Smooth muscle cell (in vitro differentiated cells): ENCODE measurements around the gene CDKN1B. TPM values are rescaled to one million over a fixed set of nuclear protein-coding genes. Genes with fewer than 3 reads are reported as not detected.

ENCODE experiments used
- DNase-seq: peaks from one replicate; lab custom pipeline; 2025; ENCODE audit not compliant: unreplicated experiment; lab: John Stamatoyannopoulos, UW
- H2AFZ ChIP-seq: fragments of 200-600 bp; sonication (generic); 2 replicates; pipeline ENCODE4 v1.6.0; 2016; ENCODE audit warnings: antibody characterized with exemption, low read depth, mild to moderate bottlenecking
- H3F3A ChIP-seq: fragments of 200-600 bp; sonication (generic); 2 replicates; pipeline ENCODE4 v1.6.0; 2017; ENCODE audit warnings: antibody characterized with exemption, low read depth
- H3K27ac ChIP-seq: fragments of 200-600 bp; sonication (generic); 2 replicates; pipeline ENCODE4 v1.5.1; 2016; ENCODE audit warnings: low read depth, mild to moderate bottlenecking
- H3K27me3 ChIP-seq: fragments of 200-600 bp; sonication (generic); 2 replicates; pipeline ENCODE4 v1.6.1; 2016; ENCODE audit warnings: low read depth, mild to moderate bottlenecking
- H3K36me3 ChIP-seq: fragments of 200-600 bp; sonication (generic); 2 replicates; pipeline ENCODE4 v1.5.1; 2016; ENCODE audit warnings: low read depth
- H3K4me1 ChIP-seq: fragments of 200-600 bp; sonication (generic); 2 replicates; pipeline ENCODE4 v1.5.1; 2016; ENCODE audit warnings: low read depth
- H3K4me2 ChIP-seq: fragments of 200-600 bp; sonication (generic); 2 replicates; pipeline ENCODE4 v1.6.0; 2016; ENCODE audit warnings: mild to moderate bottlenecking
- H3K4me3 ChIP-seq: fragments of 200-600 bp; sonication (generic); 2 replicates; pipeline ENCODE4 v1.5.1; 2016; ENCODE audit warnings: mild to moderate bottlenecking
- H3K79me2 ChIP-seq: fragments of 200-600 bp; sonication (generic); 2 replicates; pipeline ENCODE4 v1.6.0; 2016; ENCODE audit warnings: low read depth, mild to moderate bottlenecking
- H3K9ac ChIP-seq: fragments of 200-600 bp; sonication (generic); 2 replicates; pipeline ENCODE4 v1.6.0; 2016; ENCODE audit warnings: low read depth
- H3K9me3 ChIP-seq: fragments of 200-600 bp; sonication (generic); replicated peaks from 2 replicates; pipeline ENCODE4 v1.5.1; 2016; ENCODE audit warnings: low read depth
- H4K20me1 ChIP-seq: fragments of 200-600 bp; sonication (generic); 2 replicates; pipeline ENCODE4 v1.6.0; 2016; ENCODE audit warnings: low read depth
- CTCF ChIP-seq: fragments of 200-600 bp; sonication (generic); IDR thresholded peaks from 2 replicates; pipeline ENCODE4 v1.5.1; 2017; ENCODE audit warnings: borderline replicate concordance, mild to moderate bottlenecking, antibody characterized with exemption; ENCODE audit not compliant: insufficient read depth, poor library complexity, severe bottlenecking
- WGBS: methylation state at CpG from one replicate; pipeline ENCODE4 v1.1.7; 2016; ENCODE audit warnings: low lambda C conversion rate; 5-methylcytosine and 5-hydroxymethylcytosine counted together
- polyA plus RNA-seq: library from polyadenylated mRNA; unstranded; fragments of >200 nt; fragmentation: Nextera tagmentation; extraction: Ambion mirVana; gene quantifications from 2 replicates; pipeline ENCODE4 v1.2.1, GENCODE V29; 2016
- total RNA-seq: library from RNA; depleted of rRNA; stranded (reverse); fragments of >200 nt; gene quantifications from 2 replicates; pipeline ENCODE4 v1.2.3, GENCODE V29; 2014

CDKN1B gene
- total and polyA plus RNA-seq, 2 experiments from 2014 or later: 3.0 to 17.4 TPM

- Histone ChIP-seq H3K9me3 (no peaks in the 10 kb centered on the region), H3K9ac (no peak overlapping the region), H3K4me2 (no peak overlapping the region), H3K27ac (no peak overlapping the region), H2AFZ (no peak overlapping the region), H3F3A (no peaks in the 10 kb centered on the region), H3K36me3 (no peaks in the 10 kb centered on the region), H3K27me3 (no peaks in the 10 kb centered on the region), H4K20me1 (no peaks in the 10 kb centered on the region), H3K4me3 (no peak overlapping the region), H3K4me1 (peaks cover 7% of the 10 kb centered on the region), H3K79me2 (no peaks in the 10 kb centered on the region)
- WGBS: 94% methylated on average over 5 of the region's 5 CpGs
- DNase-seq: no peak
- TF ChIP-seq CTCF: no peak
These were observed 36.0 kb upstream of the CDKN1B start for GRCh38 chr12:12681061-12681765.

- no peak for TF ChIP-seq CTCF
- Histone ChIP-seq H3K9ac (no peak overlapping the region), H4K20me1 (no peaks in the 10 kb centered on the region), H3K9me3 (no peaks in the 10 kb centered on the region), H3K27ac (no peak overlapping the region), H3K4me2 (no peak overlapping the region), H3F3A (no peaks in the 10 kb centered on the region), H3K79me2 (no peaks in the 10 kb centered on the region), H3K4me1 (peaks cover 16% of the 10 kb centered on the region), H3K36me3 (no peaks in the 10 kb centered on the region), H2AFZ (no peak overlapping the region), H3K27me3 (no peaks in the 10 kb centered on the region), H3K4me3 (no peak overlapping the region)
- no peak for DNase-seq
These were observed 34.9 kb upstream of the CDKN1B start for GRCh38 chr12:12682284-12682683.

- no peaks in the 10 kb centered on the region for H4K20me1 ChIP-seq
- H3K36me3 ChIP-seq: no peaks in the 10 kb centered on the region
- H3K27ac ChIP-seq: no peak overlapping the region
- no peak overlapping the region for H3K4me3 ChIP-seq
- no peak for TF ChIP-seq CTCF
- no peak overlapping the region for H2AFZ ChIP-seq
- no peak for DNase-seq
- no peak overlapping the region for H3K9ac ChIP-seq
- H3K4me1 ChIP-seq: peaks cover 21% of the 10 kb centered on the region
- no peak overlapping the region for H3K4me2 ChIP-seq
- H3K79me2 ChIP-seq: no peaks in the 10 kb centered on the region
- no peaks in the 10 kb centered on the region for H3K9me3 ChIP-seq
- no peaks in the 10 kb centered on the region for H3K27me3 ChIP-seq
- H3F3A ChIP-seq: no peaks in the 10 kb centered on the region
- 86% methylated on average over 4 of the region's 4 CpGs for WGBS
These were observed 34.0 kb upstream of the CDKN1B start for GRCh38 chr12:12683136-12683697.

- Histone ChIP-seq H3K27me3 (no peaks in the 10 kb centered on the region), H3K9me3 (no peaks in the 10 kb centered on the region), H3K9ac (no peak overlapping the region), H2AFZ (no peak overlapping the region), H3K4me1 (peaks cover 21% of the 10 kb centered on the region), H3K4me2 (no peak overlapping the region), H3K4me3 (no peak overlapping the region), H3K27ac (no peak overlapping the region), H3K36me3 (no peaks in the 10 kb centered on the region), H3K79me2 (no peaks in the 10 kb centered on the region), H4K20me1 (no peaks in the 10 kb centered on the region), H3F3A (no peaks in the 10 kb centered on the region)
- DNase-seq: no peak
- no peak for TF ChIP-seq CTCF
- WGBS: 62% methylated on average over 3 of the region's 3 CpGs
These were observed 33.4 kb upstream of the CDKN1B start for GRCh38 chr12:12683725-12684124.
